GM18511 (cell line): ENCODE results near the gene NRAS.
"Not testable (repeated sequence)": the region's sequence is repeated elsewhere in the genome, so short reads cannot be mapped to it uniquely, and the experiment has no call there.

ENCODE experiments used
- ATAC-seq: cut with Tn5 transposase; IDR thresholded peaks from one replicate; pipeline ENCODE4 v1.9.1; 2021; ENCODE audit warnings: mild to moderate bottlenecking, moderate library complexity; ENCODE audit not compliant: unreplicated experiment

The NRAS gene

DNA sequence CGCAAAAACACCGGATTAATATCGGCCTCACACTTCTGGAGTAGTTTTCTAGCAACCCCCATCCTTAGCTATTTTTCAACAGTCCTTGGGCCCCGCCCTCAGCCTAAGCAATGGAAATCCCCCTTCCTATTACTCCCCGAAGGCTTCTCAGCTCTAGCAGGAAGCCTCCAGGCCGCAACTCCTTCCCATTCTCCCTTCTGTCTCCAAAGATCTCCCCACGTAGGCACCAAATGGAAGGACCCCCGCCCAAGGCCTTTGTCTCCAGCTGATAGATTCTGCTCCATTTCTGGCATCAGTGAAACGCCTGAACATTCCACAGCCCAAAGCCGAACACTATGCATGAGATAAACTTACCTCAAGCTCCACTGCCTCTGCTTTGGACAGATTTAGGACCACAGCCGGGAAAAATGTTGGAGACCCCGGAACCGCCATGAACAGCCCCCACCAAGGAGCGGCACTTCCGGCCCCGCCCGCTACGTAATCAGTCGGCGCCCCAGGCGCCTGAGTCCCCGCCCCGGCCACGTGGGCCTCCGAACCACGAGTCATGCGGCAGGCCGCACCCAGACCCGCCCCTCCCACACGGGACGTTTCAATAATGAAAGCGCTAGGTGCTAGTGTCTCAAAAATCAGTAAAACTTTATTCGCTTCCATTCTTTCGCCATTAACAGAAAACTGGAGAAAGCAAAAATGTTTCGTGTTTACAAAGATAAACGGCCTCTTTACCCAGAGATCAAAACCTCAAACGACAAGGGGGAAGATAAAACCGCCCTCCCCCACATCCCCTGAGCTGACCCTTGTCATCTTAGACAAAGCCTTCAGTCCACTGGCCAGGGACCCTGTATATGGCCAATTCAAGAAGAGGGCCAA is at the start of gene NRAS:
Gene NRAS (minus strand): TSS at position 468 of the 867 bp plus-strand sequence. CDS start 611 bp downstream, outside the sequence.
- peak; percentile 94 for ATAC-seq

DNA sequence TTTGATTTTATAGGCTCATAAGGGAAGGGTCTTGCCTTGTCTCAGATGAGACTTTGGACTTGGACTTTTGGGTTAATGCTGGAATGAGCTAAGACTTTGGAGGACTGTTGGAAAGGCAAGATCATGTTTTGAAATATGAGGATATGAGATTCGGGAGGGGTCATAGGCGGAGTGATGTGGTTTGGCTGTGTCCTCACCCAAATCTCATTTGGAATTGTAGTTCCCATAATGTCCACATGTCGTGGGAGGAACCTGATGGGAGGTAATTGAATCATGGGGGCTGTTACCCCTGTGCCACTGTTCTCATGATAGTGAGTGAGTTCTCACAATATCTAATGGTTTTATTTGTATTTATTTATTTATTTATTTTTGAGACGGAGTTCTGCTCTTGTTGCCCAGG is 48.1 kb upstream of the NRAS start:
- no peak for ATAC-seq

DNA sequence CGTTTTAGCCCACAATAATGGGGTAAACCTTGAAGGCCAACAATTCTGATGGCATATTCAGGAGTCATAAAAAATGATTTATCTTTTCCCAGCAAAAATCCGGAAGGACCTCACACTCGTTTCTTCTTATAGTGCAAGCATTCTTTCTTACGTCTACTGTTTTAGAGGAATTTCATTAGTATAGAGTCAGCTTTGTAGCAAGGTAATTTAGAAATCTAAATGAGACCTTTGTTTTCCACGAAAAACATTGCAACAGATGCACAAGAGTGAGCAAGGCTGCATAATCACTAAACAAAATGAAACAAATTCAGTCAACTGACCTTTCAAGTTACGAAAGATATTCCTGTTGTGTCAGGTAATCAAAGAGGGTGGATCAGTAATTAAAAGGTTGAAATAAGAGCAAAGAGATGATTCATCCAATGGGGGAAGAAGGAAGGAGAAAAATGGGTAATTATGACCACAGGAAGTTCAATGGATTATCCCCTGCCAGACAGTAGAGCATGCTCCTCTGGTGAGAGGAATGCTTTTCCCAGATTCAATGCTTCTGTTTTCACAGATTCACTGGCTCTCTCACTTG is 41.8 kb upstream of the NRAS start:
- no peak for ATAC-seq

DNA sequence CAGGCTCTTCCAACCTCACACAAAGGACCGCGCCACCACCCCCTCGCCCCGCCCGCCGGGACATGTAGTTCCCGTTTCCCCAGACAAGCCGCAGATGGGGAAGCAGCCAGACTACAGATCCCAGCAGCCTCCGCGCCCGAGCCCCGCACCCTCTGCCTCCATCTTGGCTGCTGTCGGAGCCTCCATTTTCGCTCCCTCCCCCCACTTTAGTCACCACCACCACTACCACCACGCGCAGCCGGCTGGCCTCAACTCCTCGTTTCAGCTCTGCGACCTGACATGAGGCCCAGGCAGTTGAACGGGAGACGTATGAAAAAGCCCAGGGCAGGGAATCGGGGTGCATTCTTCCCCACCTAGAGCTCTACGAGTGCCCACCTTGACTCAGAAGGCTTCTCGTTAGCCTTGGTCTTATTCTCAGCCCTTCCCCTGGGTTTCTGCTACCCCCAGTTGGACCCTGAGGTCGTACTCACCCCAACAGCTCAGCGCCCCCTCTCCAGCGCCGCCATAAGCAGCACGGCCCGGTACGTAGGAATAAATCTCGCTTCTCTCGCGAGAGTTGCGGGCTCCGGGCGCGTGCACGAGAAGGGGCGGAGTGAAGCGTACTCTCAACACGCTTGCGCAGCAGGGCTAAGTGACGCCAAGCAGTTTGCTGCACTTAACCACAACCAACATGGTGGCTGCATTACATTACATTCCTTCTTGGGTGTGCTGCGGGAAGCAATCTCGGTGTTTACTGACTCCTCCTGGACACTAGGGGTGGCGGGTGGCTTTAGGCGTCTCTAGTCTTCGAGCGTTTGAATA is 41.1 kb upstream of the NRAS start, which contains the start of gene CSDE1:
Gene CSDE1 (minus strand): TSS at position 530 of the 801 bp plus-strand sequence. CDS start 18,094 bp downstream, outside the sequence.
- peak; percentile 86 for ATAC-seq

DNA sequence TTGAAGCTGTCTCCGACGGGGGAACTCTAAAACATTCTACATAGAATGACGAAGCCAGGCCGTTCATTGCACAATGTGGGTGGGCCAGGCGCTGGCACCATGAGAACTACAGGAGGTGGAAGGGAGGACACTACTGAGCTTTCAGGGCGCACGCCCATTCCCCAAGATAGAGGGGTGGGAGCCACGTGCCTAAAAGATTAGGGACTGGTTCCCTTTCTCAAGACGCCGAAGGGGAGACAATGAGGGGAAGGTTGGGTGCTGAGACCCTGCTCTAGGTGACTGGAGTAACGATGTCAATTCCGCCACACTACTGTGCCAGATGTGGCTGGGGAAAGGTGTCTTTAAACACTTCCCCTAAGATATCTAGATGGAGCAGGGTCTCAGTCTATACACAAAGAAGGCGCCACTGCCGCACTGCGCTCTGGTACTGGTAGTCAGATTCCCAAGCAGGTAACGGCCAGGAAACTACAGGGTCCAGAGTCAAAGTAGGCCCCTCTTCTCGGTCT is 40.4 kb upstream of the NRAS start:
- no peak for ATAC-seq

GRCh38 chr1:114756009-114756892 is 39.7 kb upstream of the NRAS start:
- peak; percentile 36 for ATAC-seq

DNA sequence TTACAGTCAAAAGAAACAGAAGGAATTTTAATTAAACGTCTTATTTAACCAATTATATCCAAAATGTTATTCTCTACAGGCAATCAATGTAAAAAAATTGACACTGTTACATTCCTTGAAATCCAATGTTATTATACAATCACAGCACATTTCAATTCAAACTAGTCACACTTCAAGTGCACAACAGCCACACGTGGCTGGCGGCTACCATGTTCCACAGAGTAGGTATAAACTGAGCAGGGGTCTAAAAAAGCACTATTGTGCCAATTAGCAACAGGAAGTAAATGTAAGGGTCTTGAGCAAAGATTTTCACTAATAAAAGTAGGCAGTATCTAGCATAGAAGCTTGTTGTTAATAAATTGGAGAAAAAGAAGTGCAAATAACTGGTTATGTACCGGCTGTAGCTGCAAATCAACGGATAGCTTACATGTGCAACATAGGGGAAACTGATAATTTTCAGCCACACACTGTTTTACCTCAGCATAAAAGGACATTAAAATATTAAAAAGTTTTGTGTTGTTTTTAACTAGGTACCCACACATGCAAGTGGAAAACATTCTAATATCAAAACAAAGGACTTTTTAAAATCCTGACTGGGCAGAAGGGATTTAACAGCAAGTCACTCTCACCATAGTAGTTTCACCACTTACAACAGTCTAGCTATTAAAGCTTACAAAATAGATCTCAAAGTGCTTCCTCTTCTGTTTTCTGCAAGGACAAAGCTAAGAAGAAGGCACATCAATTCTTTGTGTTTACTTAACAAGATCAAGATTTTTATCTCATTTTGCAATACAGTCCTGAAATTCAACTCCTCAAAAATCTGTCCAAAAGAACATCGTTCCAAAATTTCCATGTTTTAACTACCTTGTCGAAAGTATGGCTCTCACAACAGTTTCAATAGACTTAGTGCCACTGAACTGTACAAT is 38.7 kb upstream of the NRAS start:
- no peak for ATAC-seq

GRCh38 chr1:114753702-114754101 is 37.1 kb upstream of the NRAS start:
- not testable (repeated sequence) for ATAC-seq

DNA sequence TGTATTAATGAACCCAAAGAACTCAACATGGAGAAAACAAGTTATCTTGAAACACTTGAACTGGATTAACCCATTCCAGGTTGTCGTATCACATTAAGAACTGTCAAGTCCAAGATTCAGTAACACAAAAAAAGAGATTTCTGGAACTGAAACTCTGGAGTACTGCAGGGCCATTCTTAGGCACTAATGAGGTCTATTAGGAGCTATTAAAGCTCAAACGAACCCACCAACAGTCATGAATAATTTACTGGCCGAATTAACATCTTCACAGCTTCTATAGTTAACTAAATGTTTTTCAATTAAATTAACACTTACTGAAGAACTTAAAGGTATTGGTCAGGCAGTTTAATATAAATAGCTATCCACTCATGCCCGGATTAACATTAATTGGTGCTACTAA is 36.6 kb upstream of the NRAS start:
- no peak for ATAC-seq

GRCh38 chr1:114750780-114751179 is 34.2 kb upstream of the NRAS start:
- ATAC-seq, result no peak

DNA sequence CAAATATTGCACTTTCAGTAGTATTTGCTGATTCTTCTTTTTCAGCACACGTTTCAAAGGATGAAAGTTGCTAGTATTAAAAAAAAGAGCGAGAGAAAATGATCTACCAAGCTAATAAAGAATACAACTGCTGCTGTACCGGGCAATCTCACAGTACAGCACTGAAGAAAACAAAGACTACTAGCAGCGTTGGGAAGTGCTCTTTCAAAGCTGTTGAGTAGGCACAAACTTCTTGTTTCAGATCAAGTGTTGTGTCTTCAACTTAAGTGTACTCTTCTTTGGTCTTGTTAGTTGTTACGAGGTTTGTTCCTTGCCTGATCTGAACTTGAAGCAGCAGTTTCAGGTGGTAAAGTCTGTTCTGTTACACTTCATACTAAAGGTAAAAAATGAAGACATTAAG is 33.3 kb upstream of the NRAS start:
- ATAC-seq, result no peak

- ATAC-seq, result no peak
These were observed 30.0 kb upstream of the NRAS start for GRCh38 chr1:114746450-114747121.

DNA sequence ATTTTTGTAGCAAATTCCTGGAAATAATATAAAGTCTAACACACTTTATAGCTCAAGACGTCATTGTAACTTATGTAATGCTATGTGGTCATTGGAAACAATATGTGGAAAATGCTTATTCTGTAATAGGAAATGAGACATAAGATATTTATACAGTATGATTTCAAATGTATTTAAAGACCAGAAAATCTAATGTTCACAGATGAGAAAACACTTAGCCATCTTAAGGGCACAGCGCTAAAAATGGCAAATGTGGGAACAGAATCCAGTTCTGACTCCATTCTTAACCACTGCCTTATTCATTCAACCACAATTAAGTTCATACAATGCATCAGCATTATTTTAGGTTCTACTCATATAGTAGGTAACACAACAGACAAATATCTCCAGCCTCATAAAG is 28.7 kb upstream of the NRAS start:
- no peak for ATAC-seq

DNA sequence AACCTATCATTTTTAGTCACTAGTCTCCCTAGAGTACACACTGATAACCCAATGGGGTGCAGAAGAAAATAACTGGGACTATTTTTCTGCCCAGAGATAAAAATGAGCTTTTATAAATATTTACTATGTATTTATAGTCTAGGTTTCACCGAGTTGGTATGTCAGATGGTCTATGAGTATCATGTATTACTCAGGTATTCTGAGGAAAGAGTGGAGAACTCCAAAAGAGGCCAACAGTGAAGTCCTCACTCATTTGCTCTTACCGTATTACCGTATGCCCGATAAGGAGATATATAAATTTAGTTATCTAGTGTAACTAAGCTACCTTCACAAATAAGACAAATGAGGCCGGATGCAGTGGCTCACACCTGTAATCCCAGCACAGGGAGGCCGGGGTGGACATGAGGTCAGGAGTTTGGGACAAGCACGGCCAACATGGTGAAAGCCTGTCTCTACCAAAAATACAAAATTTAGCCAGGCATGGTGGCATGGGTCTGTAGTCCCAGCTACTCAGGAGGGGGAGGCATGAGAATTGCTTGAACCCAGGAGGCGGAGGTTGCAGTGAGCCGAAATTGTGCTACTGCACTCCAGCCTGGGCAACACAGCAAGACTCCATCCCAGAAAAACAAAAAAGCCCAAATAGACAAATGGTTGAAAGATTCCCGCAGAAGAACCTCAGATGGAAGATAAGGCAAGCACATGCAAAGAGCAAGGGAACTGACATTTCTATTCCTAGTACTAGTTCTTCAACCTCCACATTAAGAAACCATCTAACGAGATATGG is 25.6 kb upstream of the NRAS start:
- no peak for ATAC-seq

DNA sequence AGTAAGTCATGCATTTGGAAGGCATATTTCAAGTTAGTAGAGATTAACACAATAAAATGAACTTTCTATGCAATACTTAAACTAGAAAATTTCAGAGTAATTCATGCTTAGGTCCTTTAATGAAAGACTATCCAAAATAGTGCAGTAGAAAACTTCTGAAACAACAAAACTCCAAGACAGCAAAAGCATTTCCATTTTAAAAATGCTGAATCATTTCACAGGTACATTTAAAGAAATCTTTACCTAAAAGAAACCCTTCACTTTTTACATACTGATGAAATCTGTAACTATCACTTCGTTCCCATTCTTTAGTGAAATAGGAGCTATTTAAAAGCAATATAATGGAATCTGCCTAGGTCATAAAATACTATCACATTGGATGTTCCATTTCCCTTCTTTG is 23.8 kb upstream of the NRAS start:
- no peak for ATAC-seq

GRCh38 chr1:114737314-114737849 is 20.8 kb upstream of the NRAS start:
- no peak for ATAC-seq

GRCh38 chr1:114735479-114735878 is 18.9 kb upstream of the NRAS start:
- ATAC-seq, result no peak

DNA sequence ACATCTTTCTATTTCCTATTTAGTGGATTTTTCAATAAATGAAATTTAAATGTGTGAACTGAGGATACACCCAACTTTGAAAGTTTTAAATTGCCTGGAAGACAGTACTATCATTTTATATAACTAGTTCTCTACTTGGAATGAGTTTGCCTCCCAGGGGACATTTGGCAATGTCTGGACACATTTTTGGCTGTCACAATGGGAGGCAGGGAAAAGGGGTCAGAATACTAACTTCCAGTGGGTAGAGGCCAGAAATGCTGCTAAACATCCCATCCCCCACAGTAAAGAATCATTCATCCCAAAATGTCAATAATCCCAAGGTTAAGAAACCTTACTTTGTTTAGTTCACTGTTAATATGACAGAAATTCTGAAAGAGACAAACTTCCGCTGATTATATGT is 13.2 kb upstream of the NRAS start:
- no peak for ATAC-seq
